Measurements from ENCODE around the gene URAD.

The URAD gene

DNA sequence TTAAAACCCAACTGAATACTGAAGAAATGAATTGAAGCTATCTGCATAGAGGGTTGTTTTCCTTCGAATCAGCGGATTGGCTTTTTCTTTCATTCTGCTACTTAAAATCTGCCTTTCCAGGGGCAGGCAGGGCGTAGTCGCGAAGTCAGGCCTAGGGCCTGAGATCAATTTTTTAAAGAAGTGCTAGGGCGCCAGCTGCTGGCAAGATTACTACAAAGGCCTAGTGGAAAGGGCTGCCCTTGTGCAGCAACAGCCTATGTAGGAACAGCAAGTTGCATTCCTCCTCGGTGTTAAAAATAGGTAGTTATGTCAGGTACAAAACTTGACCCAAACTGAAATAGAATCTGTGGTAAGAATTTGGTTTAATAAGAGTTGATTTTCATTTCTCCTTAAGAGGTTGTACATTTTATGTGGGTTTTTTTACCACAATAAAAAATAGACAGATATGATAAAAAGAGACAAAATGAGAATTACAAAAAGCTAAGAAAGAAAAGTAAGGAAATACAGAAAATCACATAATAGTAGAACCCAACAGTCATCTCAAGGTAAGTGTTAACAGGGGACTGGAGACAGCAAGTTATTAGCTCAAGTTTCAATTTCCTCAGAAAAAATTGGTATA lies 9.5 kb upstream of the URAD start:
- Histone ChIP-seq H3K9ac (ENCODE audit: low read length) (peak overlapping the region; percentile 60), H3K4me1 (ENCODE audit: control insufficient read depth, insufficient read depth, low read length) (no peaks in the 10 kb centered on the region), H3K27me3 (replicated peaks; ENCODE audit: control insufficient read depth, insufficient read depth, low read length) (peaks cover 18% of the 10 kb centered on the region), H3K36me3 (ENCODE audit: control insufficient read depth, insufficient read depth, low read length, severe bottlenecking) (no peaks in the 10 kb centered on the region), H3K4me3 (ENCODE audit: low read length) (no peak overlapping the region), H3K9me3 (ENCODE audit: control insufficient read depth, low read length) (no peaks in the 10 kb centered on the region)
- DNase-seq (ENCODE audit: low read depth): peak; percentile 35

DNA sequence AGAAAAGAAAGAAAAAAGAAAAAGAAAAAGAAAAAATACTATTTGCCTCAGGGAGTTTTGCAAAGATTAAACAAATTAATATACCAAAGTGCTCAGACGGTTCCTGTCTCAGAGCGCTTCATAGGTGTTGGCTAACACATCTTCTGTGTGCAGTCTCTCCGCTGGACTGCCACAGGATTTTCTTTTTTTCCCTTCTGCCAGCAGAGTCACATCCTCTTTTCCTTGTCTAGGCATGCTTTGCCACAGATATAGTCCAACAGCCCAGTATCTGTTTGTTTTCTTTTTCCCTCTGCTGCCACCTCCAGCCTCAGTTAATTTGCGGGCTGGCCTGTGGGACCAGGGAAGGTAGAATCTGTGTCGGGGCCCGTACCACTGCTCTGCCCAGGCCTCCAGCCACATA lies 3.4 kb upstream of the URAD start:
- no peak overlapping the region for H3K4me3 ChIP-seq (ENCODE audit: low read length)
- H3K9me3 ChIP-seq (ENCODE audit: control insufficient read depth, low read length): no peaks in the 10 kb centered on the region
- peaks cover 36% of the 10 kb centered on the region for H3K27me3 ChIP-seq (replicated peaks; ENCODE audit: control insufficient read depth, insufficient read depth, low read length)
- no peak for DNase-seq (ENCODE audit: low read depth)
- H3K4me1 ChIP-seq (ENCODE audit: control insufficient read depth, insufficient read depth, low read length): peaks cover 4% of the 10 kb centered on the region
- H3K9ac ChIP-seq (ENCODE audit: low read length): no peak overlapping the region
- no peaks in the 10 kb centered on the region for H3K36me3 ChIP-seq (ENCODE audit: control insufficient read depth, insufficient read depth, low read length, severe bottlenecking)

DNA sequence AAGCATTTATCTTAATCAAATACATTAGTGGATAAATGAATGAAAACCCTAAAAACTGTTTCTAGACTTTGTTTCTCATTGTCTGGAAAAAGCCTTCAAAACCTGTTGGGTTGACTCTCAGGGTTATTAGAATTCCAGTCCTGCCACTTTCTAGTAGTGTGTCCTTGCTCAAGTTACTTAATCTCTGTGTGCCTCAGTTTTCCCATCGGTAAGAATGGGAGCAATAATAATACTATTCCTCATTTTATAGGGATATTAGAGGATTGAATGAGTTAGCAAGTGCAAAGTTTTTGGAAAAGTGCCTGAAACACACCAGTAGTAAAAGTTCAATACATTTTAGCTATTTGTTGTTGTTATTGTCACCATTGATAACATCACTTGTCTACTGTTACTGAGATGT lies 2.9 kb downstream of the URAD start:
- H3K9ac ChIP-seq (ENCODE audit: low read length): no peak overlapping the region
- no peaks in the 10 kb centered on the region for H3K36me3 ChIP-seq (ENCODE audit: control insufficient read depth, insufficient read depth, low read length, severe bottlenecking)
- peaks cover 5% of the 10 kb centered on the region for H3K4me1 ChIP-seq (ENCODE audit: control insufficient read depth, insufficient read depth, low read length)
- H3K9me3 ChIP-seq (ENCODE audit: control insufficient read depth, low read length): no peaks in the 10 kb centered on the region
- H3K4me3 ChIP-seq (ENCODE audit: low read length): no peak overlapping the region
- DNase-seq (ENCODE audit: low read depth): no peak
- peaks cover 74% of the 10 kb centered on the region for H3K27me3 ChIP-seq (replicated peaks; ENCODE audit: control insufficient read depth, insufficient read depth, low read length)

DNA sequence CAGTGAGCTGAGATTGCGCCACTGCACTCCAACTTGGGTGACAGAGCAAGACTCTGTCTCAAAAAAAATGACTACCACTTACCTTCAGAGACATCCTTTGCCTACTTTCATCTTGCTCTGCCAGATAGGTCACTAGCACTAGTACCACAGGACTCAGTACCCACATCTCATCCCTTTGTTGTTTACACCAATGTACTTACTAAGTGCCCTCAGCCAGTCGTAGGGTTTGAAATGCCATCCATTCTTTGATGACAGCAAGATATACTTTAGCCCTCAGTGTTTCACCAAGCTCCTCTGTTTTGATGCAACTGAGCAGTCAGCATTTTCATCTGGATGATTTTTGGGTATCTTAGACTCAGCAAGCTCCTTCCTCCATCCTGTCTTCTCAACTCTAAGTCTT lies 6.1 kb downstream of the URAD start:
- no peaks in the 10 kb centered on the region for H3K36me3 ChIP-seq (ENCODE audit: control insufficient read depth, insufficient read depth, low read length, severe bottlenecking)
- H3K9me3 ChIP-seq (ENCODE audit: control insufficient read depth, low read length): no peaks in the 10 kb centered on the region
- H3K9ac ChIP-seq (ENCODE audit: low read length): no peak overlapping the region
- H3K27me3 ChIP-seq (replicated peaks; ENCODE audit: control insufficient read depth, insufficient read depth, low read length): peaks cover 82% of the 10 kb centered on the region
- H3K4me3 ChIP-seq (ENCODE audit: low read length): no peak overlapping the region
- peaks cover 6% of the 10 kb centered on the region for H3K4me1 ChIP-seq (ENCODE audit: control insufficient read depth, insufficient read depth, low read length)
- no peak for DNase-seq (ENCODE audit: low read depth)

DNA sequence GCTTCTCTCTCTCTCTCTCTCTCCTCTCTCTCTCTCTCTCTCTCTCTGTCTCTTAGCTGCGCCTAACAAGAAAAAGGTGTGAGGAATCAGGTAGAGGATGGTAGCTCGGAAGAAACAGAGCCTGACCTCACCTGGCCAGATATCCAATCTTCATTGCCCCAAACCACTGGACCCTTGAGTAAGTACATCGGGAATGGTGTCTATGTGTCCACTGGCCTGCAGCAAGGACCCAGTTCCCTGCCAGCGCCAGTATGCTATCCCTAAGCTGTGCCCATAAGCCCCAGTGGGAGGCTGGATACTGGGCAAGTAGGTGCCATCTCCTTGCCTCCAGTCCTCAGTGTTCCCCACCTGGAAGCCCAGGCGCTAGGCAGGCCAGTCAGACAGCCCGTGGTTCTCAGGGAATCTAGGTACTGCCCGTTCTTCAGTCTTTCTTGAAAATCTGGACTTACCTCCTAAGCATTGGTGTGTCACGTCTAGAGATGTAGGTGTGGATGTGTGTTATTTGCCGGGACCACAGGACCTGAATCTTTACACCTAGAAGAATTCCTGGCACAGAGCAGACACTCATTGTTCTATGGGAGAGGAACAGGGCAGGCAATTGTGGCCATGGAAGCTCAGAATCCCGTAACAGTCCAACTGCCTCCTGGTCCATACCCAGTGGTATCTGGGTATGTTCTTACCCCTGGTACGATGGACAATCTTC lies 7.3 kb downstream of the URAD start:
- peaks cover 3% of the 10 kb centered on the region for H3K4me1 ChIP-seq (ENCODE audit: control insufficient read depth, insufficient read depth, low read length)

DNA sequence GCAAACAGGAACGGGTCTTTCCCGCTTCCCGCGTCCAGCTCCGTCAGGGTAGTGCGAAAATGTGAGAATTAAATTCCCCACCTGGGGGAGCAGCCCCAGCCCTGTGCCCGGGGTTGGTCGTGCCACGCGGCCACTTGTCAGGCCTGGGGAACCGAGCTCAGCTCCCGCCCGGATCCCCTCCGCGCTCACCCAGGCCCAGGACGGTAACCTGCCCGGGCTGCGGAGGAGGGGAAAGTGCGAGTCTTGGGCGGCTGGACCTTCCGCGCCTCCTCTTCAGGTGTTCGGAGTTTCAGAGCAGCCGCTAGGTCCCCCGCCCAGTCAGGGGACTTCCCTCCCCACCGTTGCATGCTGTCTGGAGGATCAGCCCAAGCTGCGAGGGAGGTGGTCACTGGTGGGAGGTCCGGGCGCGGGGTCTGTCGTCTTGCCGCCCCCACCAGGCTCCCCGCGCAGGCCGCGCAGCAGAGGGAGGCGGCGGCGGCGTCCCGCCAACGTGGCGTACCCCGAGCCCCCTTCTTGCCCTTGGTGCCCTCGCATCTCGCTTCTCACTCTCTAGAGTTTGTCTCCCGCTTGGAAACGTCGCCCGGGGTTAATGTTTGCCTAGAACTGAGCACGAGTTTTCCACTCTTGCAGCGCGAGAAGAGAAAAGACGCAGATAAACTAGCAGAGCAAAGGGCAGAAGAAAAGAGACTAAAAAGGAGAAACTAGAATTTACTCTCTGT lies 8.1 kb downstream of the URAD start:
- H3K4me3 ChIP-seq (ENCODE audit: low read length): no peak overlapping the region
- no peaks in the 10 kb centered on the region for H3K9me3 ChIP-seq (ENCODE audit: control insufficient read depth, low read length)
- peaks cover 80% of the 10 kb centered on the region for H3K27me3 ChIP-seq (replicated peaks; ENCODE audit: control insufficient read depth, insufficient read depth, low read length)
- H3K9ac ChIP-seq (ENCODE audit: low read length): no peak overlapping the region
- H3K36me3 ChIP-seq (ENCODE audit: control insufficient read depth, insufficient read depth, low read length, severe bottlenecking): no peaks in the 10 kb centered on the region
- no peak for DNase-seq (ENCODE audit: low read depth)
- peaks cover 3% of the 10 kb centered on the region for H3K4me1 ChIP-seq (ENCODE audit: control insufficient read depth, insufficient read depth, low read length)

More for the DNA sequence above, 7.3 kb downstream of the URAD start:
- peaks cover 80% of the 10 kb centered on the region for H3K27me3 ChIP-seq (replicated peaks; ENCODE audit: control insufficient read depth, insufficient read depth, low read length)
- DNase-seq (ENCODE audit: low read depth): no peak
- H3K9ac ChIP-seq (ENCODE audit: low read length): no peak overlapping the region
- no peaks in the 10 kb centered on the region for H3K9me3 ChIP-seq (ENCODE audit: control insufficient read depth, low read length)
- no peaks in the 10 kb centered on the region for H3K36me3 ChIP-seq (ENCODE audit: control insufficient read depth, insufficient read depth, low read length, severe bottlenecking)
- no peak overlapping the region for H3K4me3 ChIP-seq (ENCODE audit: low read length)

DNA sequence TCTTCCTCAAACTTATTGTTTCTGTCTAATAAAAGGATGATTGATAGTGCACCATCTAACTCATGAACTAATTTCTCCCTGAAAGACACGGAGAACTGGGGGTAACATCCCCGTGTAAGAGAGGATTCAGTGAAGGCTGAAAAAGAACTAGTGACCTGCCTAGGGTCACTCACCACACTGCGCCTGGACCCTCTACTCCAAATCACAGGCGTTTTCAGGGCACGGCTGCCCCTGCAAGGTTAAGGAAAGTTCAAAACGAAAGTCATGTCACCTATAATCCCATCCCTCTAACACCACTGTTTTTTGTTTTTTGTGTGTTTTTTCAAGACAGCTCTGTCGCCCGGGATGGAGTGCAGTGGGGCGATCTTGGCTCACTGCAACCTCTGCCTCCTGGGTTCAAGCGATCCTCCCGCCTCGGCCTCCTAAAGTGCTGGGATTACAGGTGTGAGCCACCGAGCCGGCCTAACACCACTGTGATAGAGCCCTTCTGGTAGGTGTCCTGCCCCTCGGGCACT lies 8.7 kb downstream of the URAD start:
- Histone ChIP-seq H3K4me1 (ENCODE audit: control insufficient read depth, insufficient read depth, low read length) (peaks cover 3% of the 10 kb centered on the region), H3K9ac (ENCODE audit: low read length) (no peak overlapping the region), H3K36me3 (ENCODE audit: control insufficient read depth, insufficient read depth, low read length, severe bottlenecking) (no peaks in the 10 kb centered on the region), H3K4me3 (ENCODE audit: low read length) (no peak overlapping the region), H3K27me3 (replicated peaks; ENCODE audit: control insufficient read depth, insufficient read depth, low read length) (peaks cover 83% of the 10 kb centered on the region), H3K9me3 (ENCODE audit: control insufficient read depth, low read length) (no peaks in the 10 kb centered on the region)
- no peak for DNase-seq (ENCODE audit: low read depth)

DNA sequence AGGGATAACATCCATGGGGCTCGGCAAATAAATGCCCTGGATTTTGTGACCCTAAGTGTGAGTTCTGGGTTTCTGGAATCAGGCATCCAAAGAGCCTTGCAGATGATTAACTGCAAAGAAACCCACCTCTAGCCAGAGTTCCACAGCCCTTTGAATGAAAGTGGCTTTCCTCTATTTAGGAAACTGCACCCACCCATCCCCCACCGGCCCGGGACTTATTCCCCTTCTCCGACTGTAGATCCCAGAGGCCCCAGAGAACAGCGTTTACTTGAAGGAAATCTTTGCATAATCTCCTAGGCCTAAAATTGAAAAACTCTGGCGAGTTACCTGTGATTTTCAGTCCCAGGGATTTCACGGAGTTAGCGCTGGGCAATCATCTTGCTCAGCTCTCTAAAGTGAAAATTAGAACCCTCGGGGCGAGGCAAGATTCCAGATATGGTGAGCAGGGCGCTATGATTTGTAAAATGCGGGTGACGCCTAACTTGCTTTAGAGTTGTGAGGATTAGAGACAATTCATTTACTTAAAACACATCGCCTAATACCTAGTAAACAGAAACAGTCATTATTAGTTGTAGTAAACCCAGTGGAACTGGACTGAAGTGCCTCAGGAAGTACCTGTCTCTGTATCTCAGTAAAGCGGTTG lies 9.4 kb downstream of the URAD start:
- H3K4me1 ChIP-seq (ENCODE audit: control insufficient read depth, insufficient read depth, low read length): peaks cover 3% of the 10 kb centered on the region
- no peaks in the 10 kb centered on the region for H3K36me3 ChIP-seq (ENCODE audit: control insufficient read depth, insufficient read depth, low read length, severe bottlenecking)
- H3K9me3 ChIP-seq (ENCODE audit: control insufficient read depth, low read length): peaks cover 4% of the 10 kb centered on the region
- no peak overlapping the region for H3K9ac ChIP-seq (ENCODE audit: low read length)
- peaks cover 89% of the 10 kb centered on the region for H3K27me3 ChIP-seq (replicated peaks; ENCODE audit: control insufficient read depth, insufficient read depth, low read length)
- no peak overlapping the region for H3K4me3 ChIP-seq (ENCODE audit: low read length)
- DNase-seq (ENCODE audit: low read depth): no peak

DNA sequence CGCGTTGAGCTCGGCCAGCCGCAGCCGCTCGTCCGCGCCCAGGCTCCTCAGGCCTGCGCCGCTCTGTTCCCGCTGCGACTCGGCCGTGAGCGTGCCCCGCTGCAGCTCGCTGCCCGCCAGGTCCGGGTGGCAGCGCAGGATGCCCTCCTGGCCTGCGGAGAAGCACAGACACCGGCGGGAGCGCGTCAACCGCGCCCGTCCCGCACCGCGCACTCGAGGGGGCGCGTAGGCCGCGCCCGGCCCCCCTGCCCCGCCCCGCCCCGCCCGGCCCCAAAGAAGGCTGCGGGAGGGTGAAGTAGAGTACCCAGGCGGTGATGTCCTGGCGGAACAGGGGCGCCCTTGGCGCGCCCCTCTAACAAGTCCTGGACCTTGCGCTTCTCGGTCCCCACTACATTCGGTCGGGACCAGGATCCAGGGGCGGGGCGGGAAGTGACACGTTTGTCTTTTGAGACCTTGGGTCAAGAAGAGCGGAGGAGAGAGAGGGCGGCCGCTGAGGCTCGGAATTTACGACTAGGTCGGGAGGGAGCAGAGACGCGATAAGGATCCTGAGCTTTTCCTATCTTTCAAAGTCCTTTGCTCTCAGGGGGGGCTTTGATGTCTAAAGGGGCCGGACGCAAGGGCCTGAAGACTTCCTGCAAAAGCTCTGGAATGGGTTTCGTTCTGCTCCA lies 10.1 kb downstream of the URAD start:
- Histone ChIP-seq H3K4me3 (ENCODE audit: low read length) (no peak overlapping the region), H3K9ac (ENCODE audit: low read length) (no peak overlapping the region)
- no peak for DNase-seq (ENCODE audit: low read depth)

DNA sequence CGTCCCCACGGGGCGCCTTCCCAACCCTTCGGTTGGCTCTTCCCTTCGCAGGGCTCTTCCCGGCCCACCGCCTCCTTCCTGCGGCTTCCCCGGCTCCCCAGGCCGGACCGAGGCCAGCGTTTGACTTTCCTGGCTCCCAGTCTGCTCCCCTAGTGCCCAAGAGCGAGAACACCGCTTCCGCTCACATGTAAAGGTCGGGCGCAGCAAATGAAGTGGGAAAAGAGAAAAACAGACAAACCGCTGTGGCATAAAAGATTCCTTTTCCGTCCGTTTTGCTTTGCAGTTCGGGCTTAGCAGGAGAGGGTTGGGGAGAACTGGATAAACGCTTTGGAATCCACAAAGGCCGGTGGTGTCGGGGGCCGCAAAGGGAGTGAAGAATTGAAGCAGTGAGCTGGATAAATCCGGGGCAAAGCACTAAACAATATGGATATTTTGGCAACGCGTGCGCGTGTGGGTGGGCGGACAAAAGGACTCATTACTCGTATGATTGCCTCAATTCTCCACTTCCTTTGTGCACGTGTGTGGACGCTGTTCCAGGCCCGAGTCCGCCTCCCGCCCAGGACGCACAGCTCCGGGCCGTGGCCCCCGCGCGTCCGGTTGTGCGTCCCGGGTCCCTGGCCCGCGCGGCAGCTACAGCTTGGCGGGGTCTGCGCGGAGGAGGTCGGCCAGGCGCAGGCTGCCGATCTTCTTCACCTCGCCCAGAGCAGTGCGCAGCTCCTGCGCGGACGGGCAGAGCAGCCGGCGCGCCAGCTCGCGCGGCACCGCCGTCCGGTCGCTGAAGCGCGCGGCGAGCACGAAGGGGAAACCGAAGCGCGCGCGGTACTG lies 10.8 kb downstream of the URAD start:
- Histone ChIP-seq H3K9me3 (ENCODE audit: control insufficient read depth, low read length) (peaks cover 4% of the 10 kb centered on the region), H3K27me3 (replicated peaks; ENCODE audit: control insufficient read depth, insufficient read depth, low read length) (peaks cover 84% of the 10 kb centered on the region), H3K9ac (ENCODE audit: low read length) (no peak overlapping the region), H3K4me1 (ENCODE audit: control insufficient read depth, insufficient read depth, low read length) (peaks cover 3% of the 10 kb centered on the region), H3K4me3 (ENCODE audit: low read length) (no peak overlapping the region), H3K36me3 (ENCODE audit: control insufficient read depth, insufficient read depth, low read length, severe bottlenecking) (no peaks in the 10 kb centered on the region)
- DNase-seq (ENCODE audit: low read depth): no peak

More for the DNA sequence above, 10.1 kb downstream of the URAD start:
- Histone ChIP-seq H3K9me3 (ENCODE audit: control insufficient read depth, low read length) (peaks cover 4% of the 10 kb centered on the region), H3K27me3 (replicated peaks; ENCODE audit: control insufficient read depth, insufficient read depth, low read length) (peaks cover 91% of the 10 kb centered on the region), H3K4me1 (ENCODE audit: control insufficient read depth, insufficient read depth, low read length) (peaks cover 3% of the 10 kb centered on the region), H3K36me3 (ENCODE audit: control insufficient read depth, insufficient read depth, low read length, severe bottlenecking) (no peaks in the 10 kb centered on the region)

Data from adipocyte (in vitro differentiated cells).